SK-N-SH (cell line): ENCODE data around the gene MPV17L2. TPM values are rescaled to one million over a fixed set of nuclear protein-coding genes. Genes with fewer than 3 reads are reported as not detected.

ENCODE experiments used
- CTCF ChIA-PET: fragments of 300-600, 350-600 bp; formaldehyde crosslinking; extraction: SDS; loops from one replicate; lab custom pipeline; 2021; lab: Yijun Ruan, JAX
- POLR2A ChIA-PET: fragments of 350-600 bp; sonication (Branson Sonifier 250); formaldehyde crosslinking; extraction: SDS; loops from one replicate; lab custom pipeline; 2020; ENCODE audit warnings: antibody characterized with exemption, inconsistent platforms; lab: Yijun Ruan, JAX
- DNase-seq: peaks from one replicate; pipeline ENCODE4 v3.0.0; 2012
- H2AFZ ChIP-seq: fragments of 200-600 bp; sonication (generic); 2 replicates; pipeline ENCODE4 v1.8.1; 2016; ENCODE audit warnings: antibody characterized with exemption, mild to moderate bottlenecking, low read depth
- H3F3A ChIP-seq: fragments of 200-600 bp; sonication (generic); replicated peaks from 2 replicates; pipeline ENCODE3; 2016; ENCODE audit warnings: antibody characterized with exemption, mild to moderate bottlenecking; ENCODE audit not compliant: insufficient read depth
- H3K27ac ChIP-seq, 2 experiments: fragments of 200-500 bp in 1 of 2; fragments of 200-600 bp in 1 of 2; sonication (Bioruptor generic) in 1 of 2; sonication (generic), shearing (Covaris generic) in 1 of 2; 2 replicates each; pipeline versions ENCODE4 v1.5.1 to v1.6.1; 2014 to 2016; ENCODE audit warnings: low read depth in 2 of 2, inconsistent platforms in 1 of 2, low read length in 1 of 2, mild to moderate bottlenecking in 1 of 2, mixed read lengths in 1 of 2
- H3K27me3 ChIP-seq: fragments of 200-600 bp; sonication (generic), shearing (Covaris generic); 2 replicates; pipeline ENCODE4 v1.6.1; 2016; ENCODE audit warnings: mixed run types; ENCODE audit not compliant: insufficient read depth
- H3K36me3 ChIP-seq, 2 experiments: fragments of 200-500 bp in 1 of 2; fragments of 200-600 bp in 1 of 2; sonication (Bioruptor generic) in 1 of 2; sonication (generic) in 1 of 2; replicated peaks in 1 of 2; 2 replicates each; pipeline versions ENCODE3 to v1.5.1; 2014 to 2016; ENCODE audit warnings: low read length in 1 of 2, mild to moderate bottlenecking in 1 of 2; ENCODE audit not compliant: insufficient read depth in 2 of 2, control insufficient read depth in 1 of 2
- H3K4me1 ChIP-seq, 2 experiments: fragments of 200-500 bp in 1 of 2; fragments of 200-600 bp in 1 of 2; sonication (Bioruptor generic) in 1 of 2; sonication (generic), shearing (Covaris generic) in 1 of 2; 2 replicates each; pipeline versions ENCODE4 v1.5.1 to v1.6.1; 2014 to 2016; ENCODE audit warnings: low read depth in 1 of 2, low read length in 1 of 2, mixed run types in 1 of 2; ENCODE audit not compliant: insufficient read depth in 2 of 2, control insufficient read depth in 1 of 2
- H3K4me2 ChIP-seq: fragments of 200-600 bp; sonication (generic), shearing (Covaris generic); 2 replicates; pipeline ENCODE4 v1.6.1; 2017; ENCODE audit warnings: mixed run types
- H3K4me3 ChIP-seq, 2 experiments: fragments of 200-500 bp in 1 of 2; fragments of 200-600 bp in 1 of 2; sonication (Bioruptor generic) in 1 of 2; sonication (generic), shearing (Covaris generic) in 1 of 2; 2 replicates each; pipeline versions ENCODE4 v1.5.1 to v1.8.1; 2014 to 2016; ENCODE audit warnings: low read depth in 2 of 2, inconsistent platforms in 1 of 2, low read length in 1 of 2, mild to moderate bottlenecking in 1 of 2, mixed read lengths in 1 of 2, moderate library complexity in 1 of 2
- H3K79me2 ChIP-seq: fragments of 200-600 bp; sonication (generic); 2 replicates; pipeline ENCODE4 v1.8.1; 2017; ENCODE audit warnings: mild to moderate bottlenecking; ENCODE audit not compliant: insufficient read depth
- H3K9ac ChIP-seq: fragments of 200-600 bp; sonication (generic); 2 replicates; pipeline ENCODE4 v1.6.1; 2017; ENCODE audit warnings: mixed run types
- H3K9me2 ChIP-seq: fragments of 200-600 bp; sonication (generic); 2 replicates; pipeline ENCODE4 v1.6.1; 2017; ENCODE audit warnings: mixed run types
- H3K9me3 ChIP-seq: fragments of 200-600 bp; sonication (generic); 2 replicates; pipeline ENCODE4 v1.6.1; 2017; ENCODE audit warnings: mixed run types, mild to moderate bottlenecking, moderate library complexity
- H4K20me1 ChIP-seq: fragments of 200-600 bp; sonication (generic); 2 replicates; pipeline ENCODE4 v1.6.1; 2017; ENCODE audit warnings: mild to moderate bottlenecking, mixed run types; ENCODE audit not compliant: insufficient read depth
- CHD2 ChIP-seq: fragments of 150-350 bp; IDR thresholded peaks from 2 replicates; pipeline ENCODE4 v1.6.1; 2018; ENCODE audit warnings: low read length; ENCODE audit not compliant: partially characterized antibody
- CTCF ChIP-seq: fragments of 200-600 bp; sonication (generic); IDR thresholded peaks from 2 replicates; pipeline ENCODE4 v1.6.1; 2017; ENCODE audit warnings: antibody characterized with exemption, mild to moderate bottlenecking, moderate library complexity
- EP300 ChIP-seq, 2 experiments: IDR thresholded peaks; 2 replicates each; pipeline versions ENCODE4 v1.4.0 to v1.6.1; 2012; ENCODE audit warnings: borderline replicate concordance in 1 of 2, low read depth in 1 of 2, low read length in 1 of 2
- EZH2phosphoT487 ChIP-seq: fragments of 200-600 bp; sonication (generic); IDR thresholded peaks from 2 replicates; pipeline ENCODE4 v1.6.1; 2017; ENCODE audit warnings: low read depth, mixed run types, mild to moderate bottlenecking, antibody characterized with exemption, moderate library complexity, borderline replicate concordance
- FOSL2 ChIP-seq: IDR thresholded peaks from 2 replicates; pipeline ENCODE4 v1.4.0; 2012; ENCODE audit warnings: low read depth, mild to moderate bottlenecking, moderate library complexity, borderline replicate concordance
- FOXJ3 ChIP-seq: sonication (generic); formaldehyde crosslinking; IDR thresholded peaks from 2 replicates; pipeline ENCODE4 v1.5.1; 2020; ENCODE audit warnings: mild to moderate bottlenecking, missing genetic modification reagents
- FOXM1 ChIP-seq: IDR thresholded peaks from 2 replicates; pipeline ENCODE4 v1.4.0; 2012; ENCODE audit warnings: low read depth, mild to moderate bottlenecking
- MXI1 ChIP-seq: IDR thresholded peaks from 2 replicates; pipeline ENCODE4 v1.6.1; 2012; ENCODE audit warnings: mild to moderate bottlenecking, low read depth, low read length, improper control_type of control experiment
- NFIC ChIP-seq: IDR thresholded peaks from 2 replicates; pipeline ENCODE4 v1.4.0; 2012; ENCODE audit warnings: borderline replicate concordance
- RAD21 ChIP-seq: IDR thresholded peaks from 2 replicates; pipeline ENCODE4 v1.6.1; 2012; ENCODE audit warnings: mild to moderate bottlenecking, low read length
- REST ChIP-seq: IDR thresholded peaks from 2 replicates; pipeline ENCODE4 v1.6.1; 2012; ENCODE audit warnings: mild to moderate bottlenecking, low read depth, low read length, moderate library complexity
- RFX5 ChIP-seq: IDR thresholded peaks from 2 replicates; pipeline ENCODE4 v1.6.1; 2012; ENCODE audit warnings: mild to moderate bottlenecking, improper control_type of control experiment, low read length
- SIN3A ChIP-seq: IDR thresholded peaks from 2 replicates; pipeline ENCODE4 v1.6.1; 2012; ENCODE audit warnings: low read depth, mild to moderate bottlenecking, low read length, moderate library complexity, borderline replicate concordance
- WGBS: methylation state at CpG from one replicate; pipeline ENCODE4 v1.1.6; 2017; ENCODE audit warnings: low lambda C conversion rate; 5-methylcytosine and 5-hydroxymethylcytosine counted together
- polyA plus RNA-seq, 3 experiments: library from polyadenylated mRNA; depleted of rRNA; stranded (reverse); fragments of >200 nt; gene quantifications; 2 replicates each; pipeline ENCODE4 v1.2.3, GENCODE V29; 2012
- TF ChIP-seq, protein P1 (sequence below): fragments of 150-350 bp; IDR thresholded peaks from 2 replicates; pipeline ENCODE4 v1.6.1; 2017; ENCODE audit warnings: antibody characterized with exemption, low read length, low read depth, borderline replicate concordance
- TF ChIP-seq, protein P2 (sequence below): IDR thresholded peaks from 2 replicates; pipeline ENCODE4; 2012

Gene MPV17L2
- polyA plus RNA-seq, 1 of the 3 experiments (the other 2 are of a cell fraction), result 17.5 TPM

DNA sequence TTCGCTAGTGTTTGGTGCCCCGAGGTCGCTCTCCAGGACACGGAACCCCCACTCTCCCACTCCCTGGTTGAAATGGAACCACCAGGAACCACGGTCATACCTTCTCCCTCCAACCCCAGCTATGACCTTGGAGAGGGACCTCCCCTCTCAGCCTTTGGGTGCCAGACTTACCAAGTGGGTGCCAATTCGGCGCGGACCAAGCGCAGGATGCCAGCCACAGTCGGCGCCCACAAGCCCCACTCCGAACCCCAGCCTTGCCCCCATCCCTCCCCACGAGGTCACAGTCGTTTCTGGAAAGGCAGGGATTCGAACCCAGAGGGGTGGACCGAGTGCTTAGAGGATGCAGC lies 32.3 kb downstream of the MPV17L2 start:
- ChIA-PET POLR2A (interaction anchor here (1.2 kb wide), 1 partner anchor 24 kb away, joined by 3 read pairs; no protein-coding TSS in a partner anchor), CTCF (interaction anchor here (0.6 to 9.4 kb wide), 9 partner anchors 11 to 113 kb away, joined by 3 to 81 read pairs (median 3); partner anchors contain the start of gene MPV17L2)
- H3F3A ChIP-seq, result no peaks in the 10 kb centered on the region
- no peaks in the 10 kb centered on the region for H3K9me3 ChIP-seq
- no peak overlapping the region for H3K4me2 ChIP-seq
- TF ChIP-seq EP300 (IDR thresholded peaks at IDR 0.05; ENCODE audit: borderline replicate concordance in 1 of 2, low read depth in 1 of 2, low read length in 1 of 2) (no peak), FOXM1 (no peak), CTCF (no peak), FOXJ3 (CRISPR knock-in tag) (no peak), RFX5 (no peak), REST (no peak), FOSL2 (no peak)
- H3K36me3 ChIP-seq, result no peaks in the 10 kb centered on the region
- H2AFZ ChIP-seq, result no peak overlapping the region
- no peaks in the 10 kb centered on the region for H3K79me2 ChIP-seq
- H3K9ac ChIP-seq, result no peak overlapping the region
- no peak overlapping the region for H3K27ac ChIP-seq
- no peak for DNase-seq
- H3K4me1 ChIP-seq, result peaks cover 0 to 19% of the 10 kb centered on the region in 2 experiments; a peak in 1 of 4 replicates
- H4K20me1 ChIP-seq, result no peaks in the 10 kb centered on the region
- H3K27me3 ChIP-seq, result no peaks in the 10 kb centered on the region
- no peaks in the 10 kb centered on the region for H3K9me2 ChIP-seq
- WGBS, result 65% methylated on average over 12 of the region's 16 CpGs
- H3K4me3 ChIP-seq, result no peak overlapping the region

DNA sequence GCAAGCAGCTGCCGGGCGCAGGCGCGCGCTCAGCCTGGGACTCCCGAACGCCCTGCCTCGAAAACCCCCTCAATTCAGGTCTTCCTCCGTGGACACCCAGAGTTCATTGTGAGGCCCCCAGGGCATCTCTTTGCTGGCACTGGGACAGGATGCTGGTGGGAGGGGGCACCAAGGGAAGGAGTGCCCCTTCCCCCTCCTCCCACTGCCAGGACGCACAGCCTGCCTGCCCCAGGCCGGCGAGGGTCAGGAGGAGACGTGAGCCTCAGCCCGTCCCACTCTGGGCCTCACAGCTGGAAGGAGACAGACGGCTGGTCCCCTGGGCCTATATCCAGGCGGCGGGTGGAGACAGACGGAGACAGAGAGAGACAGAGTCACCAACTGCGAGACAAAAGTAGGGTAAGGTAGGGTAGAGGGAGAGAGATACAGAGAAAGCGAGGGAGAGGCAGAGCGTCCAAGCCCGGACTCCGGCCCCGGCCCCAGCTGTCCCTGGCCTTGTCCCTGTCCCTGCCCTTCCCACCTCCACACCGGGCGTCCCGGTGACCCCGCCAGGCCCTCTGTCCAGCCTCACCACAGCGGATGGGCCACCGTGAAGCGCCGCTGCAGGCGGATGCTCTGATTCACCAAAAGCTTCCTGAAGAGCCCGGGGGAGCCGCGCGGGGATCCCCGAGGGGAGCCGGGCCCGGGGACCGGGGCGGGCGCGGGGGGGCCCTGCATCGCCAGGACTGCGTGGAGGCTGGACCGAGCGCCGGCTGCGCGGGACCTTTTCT lies 32.9 kb downstream of the MPV17L2 start, which contains the start of gene PDE4C:
Gene PDE4C, minus strand, starts transcription at position 737 of the 767 bp plus-strand sequence. Its CDS starts 23 bp downstream, at position 714.
- Histone ChIP-seq H3F3A (no peaks in the 10 kb centered on the region), H3K4me3 (no peak within 1 kb of the TSS), H3K4me1 (peaks cover 0 to 19% of the 10 kb centered on the region in 2 experiments; a peak in 1 of 4 replicates), H3K9me3 (no peaks in the 10 kb centered on the region), H4K20me1 (no peaks in the 10 kb centered on the region), H3K27ac (no peak within 1 kb of the TSS), H3K4me2 (no peak within 1 kb of the TSS), H3K9me2 (no peaks in the 10 kb centered on the region), H3K27me3 (no peaks in the 10 kb centered on the region), H3K36me3 (no peaks in the 10 kb centered on the region), H3K79me2 (no peaks in the 10 kb centered on the region)
- CTCF ChIA-PET, result interaction anchor here (0.7 to 9.4 kb wide), 8 partner anchors 17 to 113 kb away, joined by 3 to 81 read pairs (median 4); partner anchors contain the start of gene MPV17L2
- WGBS, result 44% methylated on average over 11 of the region's 51 CpGs
- peak; percentile 75 for DNase-seq
- TF ChIP-seq MXI1 (no peak), SIN3A (no peak), EZH2phosphoT487 (no peak), NFIC (no peak), CTCF (no peak), RAD21 (no peak), CHD2 (no peak), FOXJ3 (CRISPR knock-in tag) (no peak)
- TF ChIP-seq, protein P1, sequence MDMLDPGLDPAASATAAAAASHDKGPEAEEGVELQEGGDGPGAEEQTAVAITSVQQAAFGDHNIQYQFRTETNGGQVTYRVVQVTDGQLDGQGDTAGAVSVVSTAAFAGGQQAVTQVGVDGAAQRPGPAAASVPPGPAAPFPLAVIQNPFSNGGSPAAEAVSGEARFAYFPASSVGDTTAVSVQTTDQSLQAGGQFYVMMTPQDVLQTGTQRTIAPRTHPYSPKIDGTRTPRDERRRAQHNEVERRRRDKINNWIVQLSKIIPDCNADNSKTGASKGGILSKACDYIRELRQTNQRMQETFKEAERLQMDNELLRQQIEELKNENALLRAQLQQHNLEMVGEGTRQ, result no peak
- TF ChIP-seq, protein P2, sequence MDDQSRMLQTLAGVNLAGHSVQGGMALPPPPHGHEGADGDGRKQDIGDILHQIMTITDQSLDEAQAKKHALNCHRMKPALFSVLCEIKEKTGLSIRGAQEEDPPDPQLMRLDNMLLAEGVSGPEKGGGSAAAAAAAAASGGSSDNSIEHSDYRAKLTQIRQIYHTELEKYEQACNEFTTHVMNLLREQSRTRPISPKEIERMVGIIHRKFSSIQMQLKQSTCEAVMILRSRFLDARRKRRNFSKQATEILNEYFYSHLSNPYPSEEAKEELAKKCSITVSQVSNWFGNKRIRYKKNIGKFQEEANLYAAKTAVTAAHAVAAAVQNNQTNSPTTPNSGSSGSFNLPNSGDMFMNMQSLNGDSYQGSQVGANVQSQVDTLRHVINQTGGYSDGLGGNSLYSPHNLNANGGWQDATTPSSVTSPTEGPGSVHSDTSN, result no peak
- TF ChIP-seq, all 33 proteins: peak for 0
- POLR2A ChIA-PET, result interaction anchor here (1.2 kb wide), 1 partner anchor 23 kb away, joined by 3 read pairs; no protein-coding TSS in a partner anchor
- Histone ChIP-seq H2AFZ (no peak within 1 kb of the TSS), H3K9ac (no peak within 1 kb of the TSS)
